ENCODE results near the gene CLEC4F.

Gene CLEC4F

DNA sequence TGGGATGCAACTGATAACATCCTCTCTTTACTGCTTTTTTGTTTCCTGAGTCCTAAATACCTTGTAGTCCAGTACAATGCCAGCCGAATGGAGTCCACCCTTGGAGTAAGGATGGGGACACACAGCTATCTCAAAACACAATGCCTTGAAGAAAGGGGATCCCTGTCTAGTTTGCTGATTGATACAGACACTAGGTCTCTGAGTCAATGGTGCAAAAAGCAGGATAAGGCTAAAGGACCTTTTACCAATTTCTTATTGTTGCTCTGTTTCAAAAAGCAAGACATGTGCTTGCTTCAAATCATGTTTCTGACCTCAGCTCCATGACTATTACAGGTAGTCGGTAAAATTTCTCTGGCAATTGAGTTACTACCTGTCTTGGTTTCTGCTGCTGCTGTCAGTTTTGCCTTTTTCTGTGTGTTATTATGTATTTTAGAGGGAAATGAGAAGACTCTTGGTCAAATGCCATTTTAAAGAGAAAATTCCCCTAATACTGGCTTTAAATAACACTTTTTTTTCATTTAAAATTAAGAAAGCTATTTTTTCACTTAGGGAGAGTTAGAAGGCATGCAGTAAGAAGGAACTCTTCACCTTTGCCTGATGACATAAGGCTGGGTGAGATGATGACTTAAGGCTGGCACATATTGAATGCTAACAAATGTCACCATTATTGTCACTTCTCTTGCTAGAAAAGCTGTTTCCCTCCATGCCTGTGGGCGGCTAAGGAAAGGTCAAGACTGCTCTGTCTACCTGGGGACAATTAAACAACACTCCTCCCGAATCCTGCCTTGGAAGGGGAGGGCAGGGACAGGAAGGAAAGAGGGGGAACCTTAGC is 25.0 kb downstream of the CLEC4F start:
- no peak overlapping the region for H3K9ac ChIP-seq (ENCODE audit: low read length in 5 of 5)
- H3K4me3 ChIP-seq (ENCODE audit: low read depth in 1 of 5, low read length in 5 of 5) = no peak overlapping the region
- peaks cover 6 to 13% (median 10%) of the 10 kb centered on the region in 5 donors for H3K27me3 ChIP-seq (ENCODE audit: control insufficient read depth in 5 of 5, insufficient read depth in 4 of 5, low read length in 5 of 5)
- H3K4me1 ChIP-seq (ENCODE audit: control insufficient read depth in 5 of 5, insufficient read depth in 5 of 5, low read length in 5 of 5) = peaks cover 0 to 3% (median under 1%) of the 10 kb centered on the region in 5 donors
- H3K36me3 ChIP-seq (ENCODE audit: control insufficient read depth in 5 of 5, insufficient read depth in 5 of 5, low read length in 5 of 5) = no peaks in the 10 kb centered on the region
- peaks cover 0 to 7% (median 3%) of the 10 kb centered on the region in 5 donors for H3K9me3 ChIP-seq (ENCODE audit: control insufficient read depth in 5 of 5, low read length in 5 of 5)
- H3K27ac ChIP-seq (ENCODE audit: low read depth, low read length) = no peak overlapping the region

DNA sequence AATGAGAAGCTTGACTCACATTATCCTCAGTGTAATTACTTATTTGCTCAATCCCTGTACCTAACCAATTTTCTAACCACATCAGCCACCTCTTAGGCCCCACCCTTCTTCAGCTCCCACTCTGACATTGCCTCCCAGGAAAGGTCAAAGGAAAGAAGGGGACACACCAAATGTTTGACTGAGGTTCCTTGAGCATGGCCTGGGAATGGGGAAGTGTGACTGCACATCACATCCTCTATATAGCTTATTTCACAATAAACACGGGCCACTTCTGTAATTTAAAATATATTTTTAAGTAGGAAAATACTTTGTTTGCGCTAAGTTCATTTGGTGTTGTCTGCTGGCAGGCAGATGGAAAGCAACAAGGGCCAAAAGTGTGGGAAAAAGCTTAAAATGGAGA is 26.9 kb downstream of the CLEC4F start:
- Histone ChIP-seq H3K4me3 (ENCODE audit: low read depth in 1 of 5, low read length in 5 of 5) (no peak overlapping the region), H3K9me3 (ENCODE audit: control insufficient read depth in 5 of 5, low read length in 5 of 5) (no peaks in the 10 kb centered on the region), H3K9ac (ENCODE audit: low read length in 5 of 5) (no peak overlapping the region), H3K4me1 (ENCODE audit: control insufficient read depth in 5 of 5, insufficient read depth in 5 of 5, low read length in 5 of 5) (peaks cover 0 to 14% (median 11%) of the 10 kb centered on the region in 5 donors), H3K27me3 (ENCODE audit: control insufficient read depth in 5 of 5, insufficient read depth in 4 of 5, low read length in 5 of 5) (peaks cover 6 to 26% (median 21%) of the 10 kb centered on the region in 5 donors), H3K27ac (ENCODE audit: low read depth, low read length) (no peak overlapping the region), H3K36me3 (ENCODE audit: control insufficient read depth in 5 of 5, insufficient read depth in 5 of 5, low read length in 5 of 5) (no peaks in the 10 kb centered on the region)

- H3K36me3 ChIP-seq (ENCODE audit: control insufficient read depth in 5 of 5, insufficient read depth in 5 of 5, low read length in 5 of 5) = no peaks in the 10 kb centered on the region
- peak within 1 kb of the TSS; percentile 39 to 61 (median 51) for H3K4me3 ChIP-seq (ENCODE audit: low read depth in 1 of 5, low read length in 5 of 5)
- H3K9ac ChIP-seq (ENCODE audit: low read length in 5 of 5) = peak within 1 kb of the TSS in 1 of 5 donors; percentile 30
- H3K27me3 ChIP-seq (ENCODE audit: control insufficient read depth in 5 of 5, insufficient read depth in 4 of 5, low read length in 5 of 5) = peaks cover 7 to 38% (median 25%) of the 10 kb centered on the region in 5 donors
- no peaks in the 10 kb centered on the region for H3K9me3 ChIP-seq (ENCODE audit: control insufficient read depth in 5 of 5, low read length in 5 of 5)
- H3K4me1 ChIP-seq (ENCODE audit: control insufficient read depth in 5 of 5, insufficient read depth in 5 of 5, low read length in 5 of 5) = peaks cover 0 to 12% (median 11%) of the 10 kb centered on the region in 5 donors
- H3K27ac ChIP-seq (ENCODE audit: low read depth, low read length) = no peak within 1 kb of the TSS
Measured at GRCh38 chr2:70790136-70790828, 30.1 kb downstream of the CLEC4F start, which contains the start of gene FIGLA. FIGLA (minus strand) TSS chr2:70790643; CDS start chr2:70790638, 5 bp downstream.

- no peak overlapping the region for H3K27ac ChIP-seq (ENCODE audit: low read depth, low read length)
- peak overlapping the region; percentile 39 to 61 (median 51) for H3K4me3 ChIP-seq (ENCODE audit: low read depth in 1 of 5, low read length in 5 of 5)
- H3K9ac ChIP-seq (ENCODE audit: low read length in 5 of 5) = peak overlapping the region in 1 of 5 donors; percentile 30
- no peaks in the 10 kb centered on the region for H3K36me3 ChIP-seq (ENCODE audit: control insufficient read depth in 5 of 5, insufficient read depth in 5 of 5, low read length in 5 of 5)
- H3K4me1 ChIP-seq (ENCODE audit: control insufficient read depth in 5 of 5, insufficient read depth in 5 of 5, low read length in 5 of 5) = peaks cover 0 to 12% (median 11%) of the 10 kb centered on the region in 5 donors
- H3K9me3 ChIP-seq (ENCODE audit: control insufficient read depth in 5 of 5, low read length in 5 of 5) = no peaks in the 10 kb centered on the region
- H3K27me3 ChIP-seq (ENCODE audit: control insufficient read depth in 5 of 5, insufficient read depth in 4 of 5, low read length in 5 of 5) = peaks cover 6 to 38% (median 25%) of the 10 kb centered on the region in 5 donors
Measured at GRCh38 chr2:70789304-70790135, 30.9 kb downstream of the CLEC4F start.

GRCh38 chr2:70785137-70785911 is 35.1 kb downstream of the CLEC4F start:
- H3K9ac ChIP-seq (ENCODE audit: low read length in 5 of 5) = no peak overlapping the region
- H3K9me3 ChIP-seq (ENCODE audit: control insufficient read depth in 5 of 5, low read length in 5 of 5) = no peaks in the 10 kb centered on the region
- peaks cover 0 to 25% (median 19%) of the 10 kb centered on the region in 5 donors for H3K27me3 ChIP-seq (ENCODE audit: control insufficient read depth in 5 of 5, insufficient read depth in 4 of 5, low read length in 5 of 5)
- H3K4me3 ChIP-seq (ENCODE audit: low read depth in 1 of 5, low read length in 5 of 5) = no peak overlapping the region
- peaks cover 0 to 11% (median 10%) of the 10 kb centered on the region in 5 donors for H3K4me1 ChIP-seq (ENCODE audit: control insufficient read depth in 5 of 5, insufficient read depth in 5 of 5, low read length in 5 of 5)
- no peaks in the 10 kb centered on the region for H3K36me3 ChIP-seq (ENCODE audit: control insufficient read depth in 5 of 5, insufficient read depth in 5 of 5, low read length in 5 of 5)
- H3K27ac ChIP-seq (ENCODE audit: low read depth, low read length) = no peak overlapping the region

GRCh38 chr2:70784320-70784719 is 36.1 kb downstream of the CLEC4F start:
- no peak overlapping the region for H3K9ac ChIP-seq (ENCODE audit: low read length in 5 of 5)
- H3K4me3 ChIP-seq (ENCODE audit: low read depth in 1 of 5, low read length in 5 of 5) = no peak overlapping the region
- peaks cover 0 to 19% (median 12%) of the 10 kb centered on the region in 5 donors for H3K27me3 ChIP-seq (ENCODE audit: control insufficient read depth in 5 of 5, insufficient read depth in 4 of 5, low read length in 5 of 5)
- peaks cover 0 to 1% (median under 1%) of the 10 kb centered on the region in 5 donors for H3K4me1 ChIP-seq (ENCODE audit: control insufficient read depth in 5 of 5, insufficient read depth in 5 of 5, low read length in 5 of 5)
- no peaks in the 10 kb centered on the region for H3K36me3 ChIP-seq (ENCODE audit: control insufficient read depth in 5 of 5, insufficient read depth in 5 of 5, low read length in 5 of 5)
- H3K27ac ChIP-seq (ENCODE audit: low read depth, low read length) = no peak overlapping the region
- H3K9me3 ChIP-seq (ENCODE audit: control insufficient read depth in 5 of 5, low read length in 5 of 5) = no peaks in the 10 kb centered on the region

GRCh38 chr2:70779911-70780545 is 40.4 kb downstream of the CLEC4F start:
- Histone ChIP-seq H3K9ac (ENCODE audit: low read length in 5 of 5) (no peak overlapping the region), H3K27me3 (ENCODE audit: control insufficient read depth in 5 of 5, insufficient read depth in 4 of 5, low read length in 5 of 5) (peaks cover 3 to 12% (median 5%) of the 10 kb centered on the region in 5 donors), H3K4me3 (ENCODE audit: low read depth in 1 of 5, low read length in 5 of 5) (no peak overlapping the region)

GRCh38 chr2:70779491-70779890 is 40.9 kb downstream of the CLEC4F start:
- Histone ChIP-seq H3K4me1 (ENCODE audit: control insufficient read depth in 5 of 5, insufficient read depth in 5 of 5, low read length in 5 of 5) (no peaks in the 10 kb centered on the region), H3K9me3 (ENCODE audit: control insufficient read depth in 5 of 5, low read length in 5 of 5) (peaks cover 0 to 2% (median 0%) of the 10 kb centered on the region in 5 donors), H3K9ac (ENCODE audit: low read length in 5 of 5) (no peak overlapping the region), H3K36me3 (ENCODE audit: control insufficient read depth in 5 of 5, insufficient read depth in 5 of 5, low read length in 5 of 5) (no peaks in the 10 kb centered on the region), H3K27ac (ENCODE audit: low read depth, low read length) (no peak overlapping the region), H3K4me3 (ENCODE audit: low read depth in 1 of 5, low read length in 5 of 5) (no peak overlapping the region), H3K27me3 (ENCODE audit: control insufficient read depth in 5 of 5, insufficient read depth in 4 of 5, low read length in 5 of 5) (peaks cover 3 to 12% (median 5%) of the 10 kb centered on the region in 5 donors)

More at GRCh38 chr2:70779911-70780545, 40.4 kb downstream of the CLEC4F start:
- Histone ChIP-seq H3K36me3 (ENCODE audit: control insufficient read depth in 5 of 5, insufficient read depth in 5 of 5, low read length in 5 of 5) (no peaks in the 10 kb centered on the region), H3K9me3 (ENCODE audit: control insufficient read depth in 5 of 5, low read length in 5 of 5) (peaks cover 0 to 2% (median 0%) of the 10 kb centered on the region in 5 donors), H3K4me1 (ENCODE audit: control insufficient read depth in 5 of 5, insufficient read depth in 5 of 5, low read length in 5 of 5) (no peaks in the 10 kb centered on the region), H3K27ac (ENCODE audit: low read depth, low read length) (no peak overlapping the region)
